Suprapubic skin (tissue), 4 donors: ENCODE results near the gene PLXDC2.

Experiments
- CTCF ChIP-seq, 2 donors: fragments of 200-600 bp in 1 of 2; fragments of 450-650 bp in 1 of 2; sonication (generic) in 1 of 2; IDR thresholded peaks; one replicate each; pipeline ENCODE4 v1.5.1; 2016 to 2019; ENCODE audit warnings: antibody characterized with exemption in 2 of 2, mild to moderate bottlenecking in 1 of 2, moderate library complexity in 1 of 2
- EP300 ChIP-seq: sonication (generic); formaldehyde crosslinking; IDR thresholded peaks from one replicate; pipeline ENCODE4 v1.6.1; 2017; ENCODE audit warnings: antibody characterized with exemption
- POLR2A ChIP-seq, 2 donors: fragments of 450-650 bp; IDR thresholded peaks; one replicate each; pipeline ENCODE4 v1.6.1; 2017; ENCODE audit warnings: antibody characterized with exemption in 2 of 2, mild to moderate bottlenecking in 2 of 2, moderate library complexity in 2 of 2
- POLR2AphosphoS5 ChIP-seq, 3 donors: sonication (generic); formaldehyde crosslinking; IDR thresholded peaks; one replicate each; pipeline ENCODE4 v1.6.1; 2017; ENCODE audit warnings: antibody characterized with exemption in 3 of 3

- TF ChIP-seq CTCF (IDR thresholded peaks at IDR 0.05): no peak
- no peak for TF ChIP-seq POLR2A (IDR thresholded peaks at IDR 0.05)
- no peak for TF ChIP-seq POLR2AphosphoS5 (IDR thresholded peaks at IDR 0.05)
- TF ChIP-seq EP300: no peak
Observed at GRCh38 chr10:19840776-19841175, 24.5 kb downstream of the PLXDC2 start.
